Measurements from ENCODE around the gene CYP2D6. TPM values are rescaled to one million over a fixed set of nuclear protein-coding genes. Genes with fewer than 3 reads are reported as not detected.
"Not testable (repeated sequence)": the region's sequence is repeated elsewhere in the genome, so short reads cannot be mapped to it uniquely, and the experiment has no call there.

Gene CYP2D6
- total RNA-seq, 1 donor from 2014 or later, result 0.91 TPM

DNA sequence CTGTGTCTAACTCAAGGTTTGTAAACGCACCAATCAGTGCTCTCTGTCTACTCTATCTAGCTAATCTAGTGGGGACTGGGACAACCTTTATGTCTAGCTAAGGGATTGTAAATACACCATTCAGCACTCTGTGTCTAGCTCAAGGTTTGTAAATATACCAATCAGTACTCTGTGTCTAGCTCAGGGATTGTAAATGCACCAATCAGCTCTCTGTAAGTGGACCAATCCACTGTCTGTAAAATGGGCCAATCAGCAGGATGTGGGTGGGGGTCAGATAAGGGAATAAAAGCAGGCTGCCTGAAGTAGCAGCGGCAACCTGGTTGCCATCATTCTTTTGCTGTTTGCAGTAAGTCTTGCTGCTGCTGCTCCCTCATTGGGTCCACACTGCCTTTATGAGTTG, 8.4 kb upstream of the CYP2D6 start:
- Histone ChIP-seq H4K20me1 (ENCODE audit: insufficient read depth, low read length) (no peaks in the 10 kb centered on the region), H3K4me2 (ENCODE audit: low read length) (no peak overlapping the region), H3K27me3 (ENCODE audit: insufficient read depth, low read length) (no peaks in the 10 kb centered on the region), H3K36me3 (ENCODE audit: insufficient read depth, low read length) (no peaks in the 10 kb centered on the region), H2AFZ (ENCODE audit: low read depth, low read length) (no peak overlapping the region), H3K79me2 (ENCODE audit: insufficient read depth, low read length) (no peaks in the 10 kb centered on the region), H3K9me3 (ENCODE audit: insufficient read depth, low read depth, low read length) (no peaks in the 10 kb centered on the region), H3K9ac (ENCODE audit: low read length) (no peak overlapping the region), H3K27ac (ENCODE audit: low read depth, low read length) (no peak overlapping the region), H3K4me3 (ENCODE audit: insufficient read depth, low read depth, low read length) (no peak overlapping the region), H3K4me1 (ENCODE audit: insufficient read depth, low read length) (no peaks in the 10 kb centered on the region)
- FAIRE-seq, result no peak
- no peak for DNase-seq (ENCODE audit: low read depth)
- H3K27ac Mint-ChIP-seq (ENCODE audit: unreplicated experiment), result no peak overlapping the region
- H3K9me3 Mint-ChIP-seq (ENCODE audit: unreplicated experiment), result peaks cover 2% of the 10 kb centered on the region
- TF ChIP-seq, protein P1, sequence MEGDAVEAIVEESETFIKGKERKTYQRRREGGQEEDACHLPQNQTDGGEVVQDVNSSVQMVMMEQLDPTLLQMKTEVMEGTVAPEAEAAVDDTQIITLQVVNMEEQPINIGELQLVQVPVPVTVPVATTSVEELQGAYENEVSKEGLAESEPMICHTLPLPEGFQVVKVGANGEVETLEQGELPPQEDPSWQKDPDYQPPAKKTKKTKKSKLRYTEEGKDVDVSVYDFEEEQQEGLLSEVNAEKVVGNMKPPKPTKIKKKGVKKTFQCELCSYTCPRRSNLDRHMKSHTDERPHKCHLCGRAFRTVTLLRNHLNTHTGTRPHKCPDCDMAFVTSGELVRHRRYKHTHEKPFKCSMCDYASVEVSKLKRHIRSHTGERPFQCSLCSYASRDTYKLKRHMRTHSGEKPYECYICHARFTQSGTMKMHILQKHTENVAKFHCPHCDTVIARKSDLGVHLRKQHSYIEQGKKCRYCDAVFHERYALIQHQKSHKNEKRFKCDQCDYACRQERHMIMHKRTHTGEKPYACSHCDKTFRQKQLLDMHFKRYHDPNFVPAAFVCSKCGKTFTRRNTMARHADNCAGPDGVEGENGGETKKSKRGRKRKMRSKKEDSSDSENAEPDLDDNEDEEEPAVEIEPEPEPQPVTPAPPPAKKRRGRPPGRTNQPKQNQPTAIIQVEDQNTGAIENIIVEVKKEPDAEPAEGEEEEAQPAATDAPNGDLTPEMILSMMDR (IDR thresholded peaks at IDR 0.05; ENCODE audit: insufficient read depth, low read depth, low read length), result no peak
- TF ChIP-seq EZH2 (IDR thresholded peaks at IDR 0.05; ENCODE audit: insufficient read depth, low read length), result no peak
- no peak overlapping the region for H3K4me3 Mint-ChIP-seq (ENCODE audit: unreplicated experiment)
- peaks cover 9% of the 10 kb centered on the region for H3K36me3 Mint-ChIP-seq (ENCODE audit: low read depth, unreplicated experiment)
- H3K27me3 Mint-ChIP-seq (ENCODE audit: low read depth, unreplicated experiment), result no peaks in the 10 kb centered on the region
- no peaks in the 10 kb centered on the region for H3K4me1 Mint-ChIP-seq (ENCODE audit: low read depth, unreplicated experiment)

DNA sequence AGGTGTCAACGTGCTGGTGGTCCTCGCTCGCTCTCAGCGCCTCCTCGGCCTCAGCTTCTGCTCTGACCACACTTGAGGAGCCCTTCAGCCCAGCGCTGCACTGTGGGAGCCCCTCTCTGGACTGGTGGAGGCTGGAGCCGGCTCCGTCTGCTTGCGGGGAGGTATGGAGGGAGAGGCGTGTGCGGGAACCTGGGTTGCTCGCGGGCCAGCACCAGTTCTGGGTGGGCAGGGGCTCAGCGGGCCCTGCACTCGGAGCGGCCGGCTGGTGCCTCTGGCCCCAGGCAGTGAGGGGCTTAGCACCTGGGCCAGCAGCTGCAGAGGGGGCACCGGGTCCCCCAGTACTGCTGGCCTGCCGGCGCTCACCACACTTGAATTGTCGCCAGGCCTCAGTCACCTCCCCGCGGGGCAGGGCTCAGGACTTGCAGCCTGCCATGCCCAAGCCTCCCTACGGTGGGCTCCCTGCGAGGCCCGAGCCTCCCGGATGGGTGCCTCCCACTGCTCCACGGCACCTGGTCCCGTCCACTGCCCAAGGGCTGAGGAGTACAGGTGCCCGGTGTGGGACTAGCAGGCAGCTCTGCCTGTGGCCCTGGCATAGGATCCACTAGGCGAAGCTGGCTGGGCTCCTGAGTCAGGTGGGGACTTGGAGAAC, 7.6 kb upstream of the CYP2D6 start:
- Mint-ChIP-seq H3K4me1 (ENCODE audit: low read depth, unreplicated experiment) (no peaks in the 10 kb centered on the region), H3K27ac (ENCODE audit: unreplicated experiment) (no peak overlapping the region), H3K27me3 (ENCODE audit: low read depth, unreplicated experiment) (no peaks in the 10 kb centered on the region), H3K9me3 (ENCODE audit: unreplicated experiment) (peaks cover 2% of the 10 kb centered on the region), H3K4me3 (ENCODE audit: unreplicated experiment) (no peak overlapping the region), H3K36me3 (ENCODE audit: low read depth, unreplicated experiment) (peaks cover 8% of the 10 kb centered on the region)
- no peak overlapping the region for H3K9ac ChIP-seq (ENCODE audit: low read length)
- no peaks in the 10 kb centered on the region for H4K20me1 ChIP-seq (ENCODE audit: insufficient read depth, low read length)
- no peaks in the 10 kb centered on the region for H3K79me2 ChIP-seq (ENCODE audit: insufficient read depth, low read length)
- H2AFZ ChIP-seq (ENCODE audit: low read depth, low read length), result no peak overlapping the region
- no peak for TF ChIP-seq EZH2 (IDR thresholded peaks at IDR 0.05; ENCODE audit: insufficient read depth, low read length)
- TF ChIP-seq, protein P1 (IDR thresholded peaks at IDR 0.05; ENCODE audit: insufficient read depth, low read depth, low read length), result no peak
- no peak overlapping the region for H3K27ac ChIP-seq (ENCODE audit: low read depth, low read length)
- no peaks in the 10 kb centered on the region for H3K9me3 ChIP-seq (ENCODE audit: insufficient read depth, low read depth, low read length)
- no peak overlapping the region for H3K4me3 ChIP-seq (ENCODE audit: insufficient read depth, low read depth, low read length)
- H3K4me1 ChIP-seq (ENCODE audit: insufficient read depth, low read length), result no peaks in the 10 kb centered on the region
- DNase-seq (ENCODE audit: low read depth) (no peak), FAIRE-seq (no peak)
- H3K36me3 ChIP-seq (ENCODE audit: insufficient read depth, low read length), result no peaks in the 10 kb centered on the region
- H3K4me2 ChIP-seq (ENCODE audit: low read length), result no peak overlapping the region
- no peaks in the 10 kb centered on the region for H3K27me3 ChIP-seq (ENCODE audit: insufficient read depth, low read length)

DNA sequence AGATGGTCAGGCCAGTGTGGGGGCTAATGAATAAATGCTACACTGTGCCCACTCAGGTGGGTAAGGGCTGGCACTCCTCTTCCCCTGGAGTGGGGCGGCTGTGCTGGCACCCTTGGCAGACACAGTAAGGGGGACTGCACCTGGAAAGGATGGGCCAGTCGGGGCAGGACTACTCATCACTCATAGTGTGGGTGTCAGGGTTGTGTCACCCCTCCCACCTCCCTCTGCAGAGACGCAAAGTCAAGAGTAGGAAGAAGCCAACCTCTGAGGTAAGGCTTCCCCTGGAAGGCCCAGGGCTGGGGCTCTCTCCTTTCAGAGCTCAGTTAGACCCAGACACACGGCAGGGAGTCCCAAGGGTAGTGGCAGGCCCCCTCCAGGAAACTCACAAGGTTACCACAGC, 5.1 kb upstream of the CYP2D6 start:
- H3K36me3 ChIP-seq (ENCODE audit: insufficient read depth, low read length); H4K20me1 ChIP-seq (ENCODE audit: insufficient read depth, low read length); FAIRE-seq; H3K36me3 Mint-ChIP-seq (ENCODE audit: low read depth, unreplicated experiment); H3K4me3 Mint-ChIP-seq (ENCODE audit: unreplicated experiment); H3K4me2 ChIP-seq (ENCODE audit: low read length); H3K27ac Mint-ChIP-seq (ENCODE audit: unreplicated experiment); H3K9me3 ChIP-seq (ENCODE audit: insufficient read depth, low read depth, low read length); H3K9me3 Mint-ChIP-seq (ENCODE audit: unreplicated experiment); DNase-seq (ENCODE audit: low read depth); H3K27me3 Mint-ChIP-seq (ENCODE audit: low read depth, unreplicated experiment); H3K4me1 Mint-ChIP-seq (ENCODE audit: low read depth, unreplicated experiment); H3K79me2 ChIP-seq (ENCODE audit: insufficient read depth, low read length); H3K27me3 ChIP-seq (ENCODE audit: insufficient read depth, low read length); H3K4me1 ChIP-seq (ENCODE audit: insufficient read depth, low read length); H3K27ac ChIP-seq (ENCODE audit: low read depth, low read length); H3K4me3 ChIP-seq (ENCODE audit: insufficient read depth, low read depth, low read length); H2AFZ ChIP-seq (ENCODE audit: low read depth, low read length); H3K9ac ChIP-seq (ENCODE audit: low read length): not testable (repeated sequence)

All from astrocyte (in vitro differentiated cells and primary cell).